WERI-Rb-1 (cell line): ENCODE data around the gene CCM2.

ENCODE experiments used
- DNase-seq: peaks from one replicate; pipeline ENCODE4 v3.0.0-alpha.2; 2020
- H3K27ac ChIP-seq: fragments of 250-450 bp; sonication (Bioruptor Pico); 2 replicates; pipeline ENCODE4 v1.5.1; 2020; ENCODE audit warnings: mild to moderate bottlenecking, moderate library complexity
- H3K27me3 ChIP-seq: fragments of 250-450 bp; sonication (Bioruptor Pico); 2 replicates; pipeline ENCODE4 v1.5.1; 2021; ENCODE audit warnings: mild to moderate bottlenecking, low read depth, moderate library complexity; ENCODE audit not compliant: insufficient read depth, severe bottlenecking
- H3K36me3 ChIP-seq: fragments of 250-450 bp; sonication (Bioruptor Pico); 2 replicates; pipeline ENCODE4 v1.5.1; 2020; ENCODE audit warnings: mild to moderate bottlenecking, moderate library complexity
- H3K4me3 ChIP-seq: 2 replicates; pipeline ENCODE4 v1.5.1; 2011; ENCODE audit warnings: low read depth, mild to moderate bottlenecking, control low read depth, low read length
- H3K9me3 ChIP-seq: fragments of 250-450 bp; sonication (Bioruptor Pico); 2 replicates; pipeline ENCODE4 v1.5.1; 2021; ENCODE audit warnings: mild to moderate bottlenecking, moderate library complexity; ENCODE audit not compliant: severe bottlenecking
- CTCF ChIP-seq: IDR thresholded peaks from 2 replicates; pipeline ENCODE4 v1.5.1; 2011; ENCODE audit warnings: low read depth, mild to moderate bottlenecking, control low read depth, inconsistent platforms, low read length

The CCM2 gene

GRCh38 chr7:45123913-45124710, 124.1 kb downstream of the CCM2 start:
- no peaks in the 10 kb centered on the region for H3K27me3 ChIP-seq
- H3K4me3 ChIP-seq = no peak overlapping the region
- H3K27ac ChIP-seq = no peak overlapping the region
- no peaks in the 10 kb centered on the region for H3K36me3 ChIP-seq
- H3K9me3 ChIP-seq = no peaks in the 10 kb centered on the region
- DNase-seq = no peak
- TF ChIP-seq CTCF = no peak

GRCh38 chr7:45125193-45125904, 125.3 kb downstream of the CCM2 start:
- H3K36me3 ChIP-seq = no peaks in the 10 kb centered on the region
- no peaks in the 10 kb centered on the region for H3K27me3 ChIP-seq
- H3K9me3 ChIP-seq = no peaks in the 10 kb centered on the region
- H3K4me3 ChIP-seq = no peak overlapping the region
- no peak for TF ChIP-seq CTCF
- H3K27ac ChIP-seq = no peak overlapping the region
- DNase-seq = no peak
